Kidney (tissue), 14 donors: Measurements from ENCODE around the gene ANKRD29. TPM values are rescaled to one million over a fixed set of nuclear protein-coding genes. Genes with fewer than 3 reads are reported as not detected.

ENCODE experiments used
- DNase-seq, 5 donors: peaks; one replicate each; pipeline ENCODE4 v3.0.0-alpha.2; 2013 to 2020
- FAIRE-seq: peaks from 2 replicates; lab custom pipeline; 2012; peaks lifted over from hg19 to GRCh38; lab: Jason Lieb, UNC
- H3K27ac ChIP-seq, 2 donors: one replicate each; pipeline ENCODE4 v1.7.0; 2013; ENCODE audit warnings: low read depth in 2 of 2, low read length in 2 of 2, inconsistent platforms in 1 of 2
- H3K27me3 ChIP-seq: one replicate; pipeline ENCODE4 v1.7.1; 2013; ENCODE audit warnings: low read length, inconsistent platforms; ENCODE audit not compliant: control insufficient read depth, insufficient read depth
- H3K36me3 ChIP-seq, 3 donors: one replicate each; pipeline versions ENCODE4 v1.7.0 to v1.7.1; 2013; ENCODE audit warnings: low read length in 3 of 3, control low read depth in 1 of 3, inconsistent platforms in 1 of 3; ENCODE audit not compliant: insufficient read depth in 3 of 3, control insufficient read depth in 2 of 3
- H3K4me1 ChIP-seq, 3 donors: one replicate each; pipeline versions ENCODE4 v1.7.0 to v1.7.1; 2013; ENCODE audit warnings: low read length in 3 of 3, inconsistent platforms in 1 of 3, low read depth in 1 of 3; ENCODE audit not compliant: control insufficient read depth in 2 of 3, insufficient read depth in 2 of 3
- H3K4me3 ChIP-seq, 3 donors: one replicate each; pipeline versions ENCODE4 v1.7.0 to v1.8.1; 2013; ENCODE audit warnings: low read length in 3 of 3, control low read depth in 1 of 3, inconsistent platforms in 1 of 3
- H3K9ac ChIP-seq, 3 donors: one replicate each; pipeline versions ENCODE4 v1.7.0 to v1.7.1; 2013; ENCODE audit warnings: low read length in 3 of 3, control low read depth in 1 of 3, inconsistent platforms in 1 of 3
- H3K9me3 ChIP-seq, 3 donors: one replicate each; pipeline versions ENCODE4 v1.7.0 to v1.7.1; 2013; ENCODE audit warnings: low read length in 3 of 3, control low read depth in 1 of 3, inconsistent platforms in 1 of 3; ENCODE audit not compliant: control insufficient read depth in 2 of 3, insufficient read depth in 1 of 3
- intact Hi-C: fragments of 100-400 bp; cut with DNase I; formaldehyde crosslinking; loops from one replicate; pipeline ENCODE4 v1.11.1; 2022
- polyA plus RNA-seq: library from polyadenylated mRNA; stranded (reverse); fragments of 350-450 nt; fragmentation: Illumina TruSeq; extraction: RNeasy Lipid Tissue Mini Kit (QIAGEN cat#74804); gene quantifications from one replicate; pipeline ENCODE4 v1.2.3, GENCODE V29; 2014; ENCODE audit warnings: low read depth, low replicate concordance; ENCODE audit not compliant: insufficient read depth
- total RNA-seq: library from RNA; stranded (reverse); fragmentation: NEBNext Ultra II Directional; extraction: Animal tissue kit (Norgen Biotek cat#: 25700); gene quantifications from one replicate; pipeline ENCODE4 v1.2.1, GENCODE V29; 2021
- TF ChIP-seq, protein P1 (sequence below): IDR thresholded peaks from 3 replicates; pipeline ENCODE4 v1.5.1; 2012; ENCODE audit warnings: mild to moderate bottlenecking, moderate library complexity, borderline replicate concordance; ENCODE audit not compliant: insufficient read depth; ENCODE audit errors: extremely low read depth
- donor health status: control.
- donor health status: control.
- donor health status: control.
- donor health status: control.
- donor health status: control.
- donor health status: DM: yes; HTN: yes; CAD: no.
- donor health status: Normal renal cell carcinoma (clear cell type).

Gene ANKRD29
- total and polyA plus RNA-seq, 2 donors from 2014 or later, result 4.9 to 5.2 TPM

DNA sequence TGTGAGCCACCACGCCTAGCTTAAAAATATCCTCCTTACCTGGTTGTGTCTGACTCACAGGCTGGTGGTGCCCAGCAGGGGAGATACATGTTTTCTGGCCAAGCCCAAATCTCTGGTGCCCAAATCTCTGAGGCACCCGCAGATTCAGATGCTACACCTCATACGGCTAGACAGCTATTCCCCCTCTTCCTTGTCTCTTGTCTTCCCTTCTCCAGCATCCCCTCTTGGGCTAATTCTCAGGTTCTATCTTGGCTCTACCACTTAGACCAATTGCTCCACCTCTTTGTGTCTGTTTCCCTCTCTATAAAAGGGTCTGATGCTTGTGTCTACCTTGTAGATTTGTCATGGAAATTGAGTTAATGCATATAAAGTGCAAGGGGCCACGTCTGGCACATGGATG is 39.9 kb upstream of the ANKRD29 start:
- H3K9me3 ChIP-seq, result peaks cover 0 to 4% (median 0%) of the 10 kb centered on the region in 3 donors
- no peaks in the 10 kb centered on the region for H3K36me3 ChIP-seq
- H3K27ac ChIP-seq, result no peak overlapping the region
- FAIRE-seq (no peak), DNase-seq (no peak)
- H3K4me1 ChIP-seq, result no peaks in the 10 kb centered on the region
- TF ChIP-seq, protein P1, sequence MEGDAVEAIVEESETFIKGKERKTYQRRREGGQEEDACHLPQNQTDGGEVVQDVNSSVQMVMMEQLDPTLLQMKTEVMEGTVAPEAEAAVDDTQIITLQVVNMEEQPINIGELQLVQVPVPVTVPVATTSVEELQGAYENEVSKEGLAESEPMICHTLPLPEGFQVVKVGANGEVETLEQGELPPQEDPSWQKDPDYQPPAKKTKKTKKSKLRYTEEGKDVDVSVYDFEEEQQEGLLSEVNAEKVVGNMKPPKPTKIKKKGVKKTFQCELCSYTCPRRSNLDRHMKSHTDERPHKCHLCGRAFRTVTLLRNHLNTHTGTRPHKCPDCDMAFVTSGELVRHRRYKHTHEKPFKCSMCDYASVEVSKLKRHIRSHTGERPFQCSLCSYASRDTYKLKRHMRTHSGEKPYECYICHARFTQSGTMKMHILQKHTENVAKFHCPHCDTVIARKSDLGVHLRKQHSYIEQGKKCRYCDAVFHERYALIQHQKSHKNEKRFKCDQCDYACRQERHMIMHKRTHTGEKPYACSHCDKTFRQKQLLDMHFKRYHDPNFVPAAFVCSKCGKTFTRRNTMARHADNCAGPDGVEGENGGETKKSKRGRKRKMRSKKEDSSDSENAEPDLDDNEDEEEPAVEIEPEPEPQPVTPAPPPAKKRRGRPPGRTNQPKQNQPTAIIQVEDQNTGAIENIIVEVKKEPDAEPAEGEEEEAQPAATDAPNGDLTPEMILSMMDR, result no peak
- no peak overlapping the region for H3K4me3 ChIP-seq
- H3K27me3 ChIP-seq, result no peaks in the 10 kb centered on the region
- intact Hi-C loops, result no loop called here
- H3K9ac ChIP-seq, result no peak overlapping the region

- Histone ChIP-seq H3K27me3 (no peaks in the 10 kb centered on the region), H3K4me1 (no peaks in the 10 kb centered on the region), H3K36me3 (no peaks in the 10 kb centered on the region), H3K9me3 (no peaks in the 10 kb centered on the region), H3K4me3 (no peak overlapping the region), H3K9ac (no peak overlapping the region), H3K27ac (no peak overlapping the region)
- TF ChIP-seq, protein P1, result no peak
- intact Hi-C loops, result no loop called here
- FAIRE-seq (no peak), DNase-seq (no peak)
Observed at GRCh38 chr18:23701544-23702064, 38.9 kb upstream of the ANKRD29 start.

- no peaks in the 10 kb centered on the region for H3K36me3 ChIP-seq
- FAIRE-seq, result no peak
- intact Hi-C loops, result no loop called here
Observed at GRCh38 chr18:23701017-23701416, 38.3 kb upstream of the ANKRD29 start.

More at GRCh38 chr18:23701017-23701416, 38.3 kb upstream of the ANKRD29 start:
- Histone ChIP-seq H3K4me3 (no peak overlapping the region), H3K9me3 (no peaks in the 10 kb centered on the region), H3K27ac (no peak overlapping the region), H3K4me1 (no peaks in the 10 kb centered on the region), H3K27me3 (no peaks in the 10 kb centered on the region), H3K9ac (no peak overlapping the region)
- DNase-seq, result no peak
- TF ChIP-seq, protein P1, result no peak
